Ishikawa (cell line): ENCODE data around the gene AUTS2.

Source experiments
- CEBPB ChIP-seq: IDR thresholded peaks from 2 replicates; pipeline ENCODE4 v1.6.1; 2012
- CREB1 ChIP-seq: IDR thresholded peaks from 2 replicates; pipeline ENCODE4 v1.6.1; 2012; ENCODE audit warnings: low read depth
- EGR1 ChIP-seq: IDR thresholded peaks from 2 replicates; pipeline ENCODE4 v1.6.1; 2012
- EP300 ChIP-seq: IDR thresholded peaks from 2 replicates; pipeline ENCODE4 v1.6.1; 2012; ENCODE audit warnings: borderline replicate concordance
- FOXM1 ChIP-seq: IDR thresholded peaks from 2 replicates; pipeline ENCODE4 v1.6.1; 2012; ENCODE audit warnings: low read depth, borderline replicate concordance
- MAX ChIP-seq: IDR thresholded peaks from 2 replicates; pipeline ENCODE4 v1.6.1; 2012
- NFIC ChIP-seq: IDR thresholded peaks from 2 replicates; pipeline ENCODE4 v1.6.1; 2012
- RAD21 ChIP-seq: IDR thresholded peaks from 2 replicates; pipeline ENCODE4 v1.6.1; 2012; ENCODE audit warnings: low read depth
- TAF1 ChIP-seq: IDR thresholded peaks from 2 replicates; pipeline ENCODE4 v1.6.1; 2012; ENCODE audit warnings: low read depth, mild to moderate bottlenecking
- TCF12 ChIP-seq: IDR thresholded peaks from 2 replicates; pipeline ENCODE4 v1.6.1; 2012; ENCODE audit warnings: low read depth
- TEAD4 ChIP-seq: IDR thresholded peaks from 2 replicates; pipeline ENCODE4 v1.6.1; 2012
- USF1 ChIP-seq: IDR thresholded peaks from 2 replicates; pipeline ENCODE4 v1.6.1; 2012
- YY1 ChIP-seq: IDR thresholded peaks from 2 replicates; pipeline ENCODE4 v1.6.1; 2012; ENCODE audit warnings: low read depth
- ZBTB7A ChIP-seq: IDR thresholded peaks from 2 replicates; pipeline ENCODE4 v1.6.1; 2012; ENCODE audit warnings: low read depth
- TF ChIP-seq, protein P1 (sequence below): IDR thresholded peaks from 2 replicates; pipeline ENCODE4 v1.6.1; 2012; ENCODE audit warnings: low read depth, mild to moderate bottlenecking

AUTS2 gene

GRCh38 chr7:70706698-70707097, 1108.4 kb downstream of the AUTS2 start:
- TF ChIP-seq TEAD4 (no peak), RAD21 (no peak), USF1 (no peak), TAF1 (no peak), EGR1 (no peak), CEBPB (no peak), MAX (no peak), CREB1 (no peak), TCF12 (no peak), NFIC (no peak), YY1 (no peak), EP300 (no peak), ZBTB7A (no peak), FOXM1 (no peak)
- TF ChIP-seq, protein P1, sequence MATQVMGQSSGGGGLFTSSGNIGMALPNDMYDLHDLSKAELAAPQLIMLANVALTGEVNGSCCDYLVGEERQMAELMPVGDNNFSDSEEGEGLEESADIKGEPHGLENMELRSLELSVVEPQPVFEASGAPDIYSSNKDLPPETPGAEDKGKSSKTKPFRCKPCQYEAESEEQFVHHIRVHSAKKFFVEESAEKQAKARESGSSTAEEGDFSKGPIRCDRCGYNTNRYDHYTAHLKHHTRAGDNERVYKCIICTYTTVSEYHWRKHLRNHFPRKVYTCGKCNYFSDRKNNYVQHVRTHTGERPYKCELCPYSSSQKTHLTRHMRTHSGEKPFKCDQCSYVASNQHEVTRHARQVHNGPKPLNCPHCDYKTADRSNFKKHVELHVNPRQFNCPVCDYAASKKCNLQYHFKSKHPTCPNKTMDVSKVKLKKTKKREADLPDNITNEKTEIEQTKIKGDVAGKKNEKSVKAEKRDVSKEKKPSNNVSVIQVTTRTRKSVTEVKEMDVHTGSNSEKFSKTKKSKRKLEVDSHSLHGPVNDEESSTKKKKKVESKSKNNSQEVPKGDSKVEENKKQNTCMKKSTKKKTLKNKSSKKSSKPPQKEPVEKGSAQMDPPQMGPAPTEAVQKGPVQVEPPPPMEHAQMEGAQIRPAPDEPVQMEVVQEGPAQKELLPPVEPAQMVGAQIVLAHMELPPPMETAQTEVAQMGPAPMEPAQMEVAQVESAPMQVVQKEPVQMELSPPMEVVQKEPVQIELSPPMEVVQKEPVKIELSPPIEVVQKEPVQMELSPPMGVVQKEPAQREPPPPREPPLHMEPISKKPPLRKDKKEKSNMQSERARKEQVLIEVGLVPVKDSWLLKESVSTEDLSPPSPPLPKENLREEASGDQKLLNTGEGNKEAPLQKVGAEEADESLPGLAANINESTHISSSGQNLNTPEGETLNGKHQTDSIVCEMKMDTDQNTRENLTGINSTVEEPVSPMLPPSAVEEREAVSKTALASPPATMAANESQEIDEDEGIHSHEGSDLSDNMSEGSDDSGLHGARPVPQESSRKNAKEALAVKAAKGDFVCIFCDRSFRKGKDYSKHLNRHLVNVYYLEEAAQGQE, result no peak

GRCh38 chr7:70707823-70708243, 1109.6 kb downstream of the AUTS2 start:
- TF ChIP-seq EGR1, result no peak

DNA sequence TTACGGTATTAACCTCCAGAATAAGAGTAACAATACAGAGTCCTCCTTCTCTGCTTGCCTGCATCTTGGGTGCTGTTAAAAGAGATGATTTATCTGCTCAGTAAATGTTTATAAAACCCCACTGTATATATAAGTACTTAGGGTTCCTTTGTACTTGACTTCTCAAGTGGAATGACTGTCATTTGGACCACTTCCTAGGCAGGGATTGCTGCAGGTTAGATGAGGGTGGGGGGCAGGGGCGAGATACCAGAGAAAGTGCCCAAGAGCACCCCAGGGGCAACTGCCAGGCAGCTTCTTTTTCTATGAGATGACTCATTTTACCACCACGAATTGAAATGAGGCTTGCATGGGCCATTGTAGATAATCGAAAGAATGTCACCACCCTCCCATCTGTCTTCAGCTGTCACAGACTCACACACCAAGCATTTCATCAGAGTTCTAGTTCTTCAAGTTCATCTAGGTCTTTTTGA, 1111.8 kb downstream of the AUTS2 start:
- no peak for TF ChIP-seq NFIC
- no peak for TF ChIP-seq CREB1
- TF ChIP-seq TEAD4, result no peak
- TF ChIP-seq RAD21, result no peak
- TF ChIP-seq CEBPB, result no peak
- no peak for TF ChIP-seq TAF1
- TF ChIP-seq ZBTB7A, result no peak
- TF ChIP-seq TCF12, result no peak
- TF ChIP-seq EP300, result no peak
- TF ChIP-seq YY1, result no peak
- TF ChIP-seq, protein P1, result no peak

DNA sequence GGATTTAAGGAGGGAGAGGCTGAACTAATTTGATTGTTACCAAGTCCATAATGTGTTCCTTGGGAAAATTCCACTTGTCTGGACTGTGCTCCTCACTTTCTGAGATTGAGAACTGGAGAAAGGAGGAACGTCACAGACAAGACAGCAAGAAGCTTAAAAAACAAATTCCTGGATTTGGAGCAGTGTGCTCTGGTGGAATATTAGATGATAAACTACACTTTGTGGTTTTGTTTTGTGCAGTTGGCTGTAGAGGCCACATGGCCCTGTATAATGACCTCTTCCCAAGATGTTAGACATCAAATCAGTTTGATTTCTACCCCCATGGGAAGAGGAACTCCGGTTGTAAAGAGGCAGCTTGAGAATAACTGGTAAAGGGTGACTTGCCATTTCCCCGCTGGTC, 1112.4 kb downstream of the AUTS2 start:
- no peak for TF ChIP-seq CREB1
- TF ChIP-seq RAD21, result no peak
- TF ChIP-seq EP300, result no peak

DNA sequence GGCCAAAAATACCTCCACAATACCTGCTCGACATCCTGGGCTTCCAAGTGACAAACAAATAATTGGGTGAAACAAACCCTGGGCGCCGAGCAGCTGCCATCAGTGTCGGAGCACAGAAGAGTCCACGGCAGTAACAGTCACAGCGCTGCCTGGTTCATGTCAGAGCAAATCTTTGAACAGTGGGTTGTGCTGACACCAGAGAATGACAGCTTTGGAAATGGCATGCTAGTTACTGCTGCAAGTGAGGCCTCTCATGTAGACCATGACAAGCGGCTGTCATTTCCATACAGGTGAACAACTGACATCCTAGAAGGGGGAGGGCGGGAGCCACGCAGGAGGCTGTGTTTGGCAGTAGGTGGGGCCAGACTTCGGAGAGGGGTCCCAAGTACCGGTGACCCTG, 1113.2 kb downstream of the AUTS2 start:
- TF ChIP-seq TAF1 (no peak), EGR1 (no peak), EP300 (no peak), MAX (no peak), RAD21 (no peak), CREB1 (no peak), FOXM1 (no peak), ZBTB7A (no peak), NFIC (no peak), YY1 (no peak), USF1 (no peak), TEAD4 (no peak), TCF12 (no peak), CEBPB (no peak)
- TF ChIP-seq, protein P1, result no peak
